ENCODE results near the gene TNFRSF9.

Gene TNFRSF9

DNA sequence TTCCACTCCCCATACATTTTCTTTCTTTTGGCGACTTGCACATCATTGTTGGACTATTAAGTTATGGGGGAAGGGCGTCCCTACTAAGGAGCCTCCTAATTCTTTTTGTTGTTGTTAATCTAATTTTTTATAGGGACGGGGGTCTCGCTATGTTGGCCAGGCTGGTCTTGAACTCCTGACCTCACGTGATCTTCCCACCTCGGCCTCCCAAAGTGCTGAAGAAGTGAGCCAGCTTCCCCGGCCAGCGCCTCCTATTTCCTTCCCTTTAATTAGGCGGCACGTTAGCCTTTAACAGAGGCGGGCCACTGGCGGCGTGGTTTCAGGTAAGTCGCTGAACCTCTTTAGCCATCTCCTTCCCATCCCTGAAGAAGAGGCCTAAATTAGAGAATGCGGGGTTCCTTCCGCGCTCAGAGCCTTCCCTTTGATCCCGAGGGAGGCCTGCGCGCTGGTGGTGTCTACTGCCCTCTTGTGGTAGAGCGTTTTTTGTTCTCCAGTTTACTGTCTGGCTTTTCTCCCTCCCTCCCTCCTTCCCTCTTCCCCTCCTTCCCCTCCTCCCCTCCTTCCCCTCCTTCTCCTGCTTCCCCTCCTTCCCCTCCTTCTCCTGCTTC, 38.1 kb downstream of the TNFRSF9 start:
- Histone ChIP-seq H3K36me3 (ENCODE audit: control insufficient read depth in 2 of 2, insufficient read depth in 2 of 2, low read length in 2 of 2) (no peaks in the 10 kb centered on the region), H3K27me3 (ENCODE audit: control insufficient read depth in 2 of 2, insufficient read depth in 2 of 2, low read length in 2 of 2) (no peaks in the 10 kb centered on the region), H3K9me3 (ENCODE audit: control insufficient read depth in 2 of 2, low read length in 2 of 2) (no peaks in the 10 kb centered on the region), H3K9ac (ENCODE audit: low read depth in 1 of 2, low read length in 2 of 2) (peak overlapping the region in 1 of 2 donors; percentile 48), H3K27ac (ENCODE audit: low read depth in 2 of 2, low read length in 2 of 2) (no peak overlapping the region), H3K4me3 (ENCODE audit: low read length in 2 of 2) (peak overlapping the region; percentile 9 to 43), H3K4me1 (ENCODE audit: control insufficient read depth in 2 of 2, insufficient read depth in 2 of 2, low read length in 2 of 2) (no peaks in the 10 kb centered on the region)

- Histone ChIP-seq H3K36me3 (ENCODE audit: control insufficient read depth in 2 of 2, insufficient read depth in 2 of 2, low read length in 2 of 2) (no peaks in the 10 kb centered on the region), H3K27ac (ENCODE audit: low read depth in 2 of 2, low read length in 2 of 2) (no peak overlapping the region), H3K4me1 (ENCODE audit: control insufficient read depth in 2 of 2, insufficient read depth in 2 of 2, low read length in 2 of 2) (no peaks in the 10 kb centered on the region), H3K9ac (ENCODE audit: low read depth in 1 of 2, low read length in 2 of 2) (no peak overlapping the region), H3K9me3 (ENCODE audit: control insufficient read depth in 2 of 2, low read length in 2 of 2) (no peaks in the 10 kb centered on the region), H3K4me3 (ENCODE audit: low read length in 2 of 2) (no peak overlapping the region), H3K27me3 (ENCODE audit: control insufficient read depth in 2 of 2, insufficient read depth in 2 of 2, low read length in 2 of 2) (no peaks in the 10 kb centered on the region)
Observed at GRCh38 chr1:7899741-7900140, 40.9 kb downstream of the TNFRSF9 start.

- Histone ChIP-seq H3K4me1 (ENCODE audit: control insufficient read depth in 2 of 2, insufficient read depth in 2 of 2, low read length in 2 of 2) (no peaks in the 10 kb centered on the region), H3K9ac (ENCODE audit: low read depth in 1 of 2, low read length in 2 of 2) (no peak overlapping the region), H3K27me3 (ENCODE audit: control insufficient read depth in 2 of 2, insufficient read depth in 2 of 2, low read length in 2 of 2) (no peaks in the 10 kb centered on the region), H3K9me3 (ENCODE audit: control insufficient read depth in 2 of 2, low read length in 2 of 2) (no peaks in the 10 kb centered on the region), H3K4me3 (ENCODE audit: low read length in 2 of 2) (no peak overlapping the region), H3K27ac (ENCODE audit: low read depth in 2 of 2, low read length in 2 of 2) (no peak overlapping the region), H3K36me3 (ENCODE audit: control insufficient read depth in 2 of 2, insufficient read depth in 2 of 2, low read length in 2 of 2) (no peaks in the 10 kb centered on the region)
Observed at GRCh38 chr1:7898962-7899361, 41.7 kb downstream of the TNFRSF9 start.

GRCh38 chr1:7896994-7897393, 43.6 kb downstream of the TNFRSF9 start:
- no peak overlapping the region for H3K9ac ChIP-seq (ENCODE audit: low read depth in 1 of 2, low read length in 2 of 2)
- no peaks in the 10 kb centered on the region for H3K4me1 ChIP-seq (ENCODE audit: control insufficient read depth in 2 of 2, insufficient read depth in 2 of 2, low read length in 2 of 2)
- H3K27ac ChIP-seq (ENCODE audit: low read depth in 2 of 2, low read length in 2 of 2) = no peak overlapping the region
- H3K9me3 ChIP-seq (ENCODE audit: control insufficient read depth in 2 of 2, low read length in 2 of 2) = no peaks in the 10 kb centered on the region
- no peak overlapping the region for H3K4me3 ChIP-seq (ENCODE audit: low read length in 2 of 2)
- no peaks in the 10 kb centered on the region for H3K27me3 ChIP-seq (ENCODE audit: control insufficient read depth in 2 of 2, insufficient read depth in 2 of 2, low read length in 2 of 2)
- H3K36me3 ChIP-seq (ENCODE audit: control insufficient read depth in 2 of 2, insufficient read depth in 2 of 2, low read length in 2 of 2) = no peaks in the 10 kb centered on the region

DNA sequence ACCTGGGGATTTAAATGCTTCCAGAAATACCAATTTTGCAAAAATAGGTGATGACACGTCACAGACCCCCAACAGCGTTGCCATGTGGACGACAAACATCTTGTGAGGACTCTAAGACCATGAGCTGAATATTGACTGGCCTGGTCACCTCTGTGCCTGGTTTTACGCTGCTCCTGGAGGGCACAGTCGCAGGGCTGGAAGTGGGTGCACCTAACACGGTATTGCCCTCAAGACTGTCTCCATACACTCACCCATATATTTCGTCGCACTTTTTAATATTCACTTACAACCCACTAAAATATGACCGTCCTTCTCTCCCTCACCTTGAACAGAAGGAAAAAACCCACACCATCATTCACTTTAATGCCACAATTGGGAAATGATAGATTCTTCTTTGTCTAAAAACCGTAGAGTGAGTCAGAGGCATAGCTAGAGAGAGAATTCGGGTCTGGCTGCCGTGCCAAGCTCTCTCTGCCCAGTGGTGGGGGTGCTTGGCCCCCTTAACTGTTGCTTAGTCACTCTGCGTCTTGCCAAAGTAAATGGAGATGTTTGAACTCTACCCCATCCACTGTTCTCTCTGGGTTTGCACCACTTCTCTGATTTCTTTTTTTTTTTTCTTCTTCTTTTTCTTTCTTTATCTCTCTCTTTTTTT, 47.0 kb downstream of the TNFRSF9 start:
- Histone ChIP-seq H3K4me1 (ENCODE audit: control insufficient read depth in 2 of 2, insufficient read depth in 2 of 2, low read length in 2 of 2) (no peaks in the 10 kb centered on the region), H3K9me3 (ENCODE audit: control insufficient read depth in 2 of 2, low read length in 2 of 2) (no peaks in the 10 kb centered on the region), H3K9ac (ENCODE audit: low read depth in 1 of 2, low read length in 2 of 2) (no peak overlapping the region), H3K27ac (ENCODE audit: low read depth in 2 of 2, low read length in 2 of 2) (no peak overlapping the region), H3K36me3 (ENCODE audit: control insufficient read depth in 2 of 2, insufficient read depth in 2 of 2, low read length in 2 of 2) (no peaks in the 10 kb centered on the region), H3K4me3 (ENCODE audit: low read length in 2 of 2) (no peak overlapping the region), H3K27me3 (ENCODE audit: control insufficient read depth in 2 of 2, insufficient read depth in 2 of 2, low read length in 2 of 2) (no peaks in the 10 kb centered on the region)

DNA sequence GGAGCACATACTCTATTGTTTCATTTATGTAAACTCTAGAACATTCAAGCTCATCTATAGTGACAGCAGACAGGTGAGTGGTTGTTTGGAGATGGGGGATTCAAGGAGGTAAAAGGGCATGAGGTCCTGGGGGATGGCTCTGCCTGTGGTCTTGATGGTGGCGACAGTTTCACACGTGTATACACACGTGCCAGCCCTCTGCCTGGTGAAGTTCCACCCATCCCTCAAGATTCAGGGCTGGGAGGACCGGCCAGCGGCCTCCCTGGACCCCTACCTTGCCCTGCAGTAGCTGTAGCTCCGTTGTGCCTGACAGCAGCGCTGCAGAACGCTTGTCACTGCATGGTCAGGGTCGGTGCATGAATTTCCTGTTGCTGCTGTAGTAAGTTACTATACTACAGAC, 48.8 kb downstream of the TNFRSF9 start:
- Histone ChIP-seq H3K9me3 (ENCODE audit: control insufficient read depth in 2 of 2, low read length in 2 of 2) (no peaks in the 10 kb centered on the region), H3K4me3 (ENCODE audit: low read length in 2 of 2) (no peak overlapping the region), H3K4me1 (ENCODE audit: control insufficient read depth in 2 of 2, insufficient read depth in 2 of 2, low read length in 2 of 2) (no peaks in the 10 kb centered on the region), H3K36me3 (ENCODE audit: control insufficient read depth in 2 of 2, insufficient read depth in 2 of 2, low read length in 2 of 2) (no peaks in the 10 kb centered on the region), H3K27ac (ENCODE audit: low read depth in 2 of 2, low read length in 2 of 2) (no peak overlapping the region), H3K9ac (ENCODE audit: low read depth in 1 of 2, low read length in 2 of 2) (no peak overlapping the region), H3K27me3 (ENCODE audit: control insufficient read depth in 2 of 2, insufficient read depth in 2 of 2, low read length in 2 of 2) (peaks cover 3 to 4% of the 10 kb centered on the region in 2 donors)

- Histone ChIP-seq H3K9ac (ENCODE audit: low read depth in 1 of 2, low read length in 2 of 2) (no peak overlapping the region), H3K36me3 (ENCODE audit: control insufficient read depth in 2 of 2, insufficient read depth in 2 of 2, low read length in 2 of 2) (no peaks in the 10 kb centered on the region), H3K27ac (ENCODE audit: low read depth in 2 of 2, low read length in 2 of 2) (no peak overlapping the region), H3K4me3 (ENCODE audit: low read length in 2 of 2) (no peak overlapping the region), H3K27me3 (ENCODE audit: control insufficient read depth in 2 of 2, insufficient read depth in 2 of 2, low read length in 2 of 2) (peaks cover 3 to 4% of the 10 kb centered on the region in 2 donors), H3K9me3 (ENCODE audit: control insufficient read depth in 2 of 2, low read length in 2 of 2) (no peaks in the 10 kb centered on the region), H3K4me1 (ENCODE audit: control insufficient read depth in 2 of 2, insufficient read depth in 2 of 2, low read length in 2 of 2) (peaks cover 0 to 2% of the 10 kb centered on the region in 2 donors)
Observed at GRCh38 chr1:7890853-7891252, 49.8 kb downstream of the TNFRSF9 start.

- H3K27me3 ChIP-seq (ENCODE audit: control insufficient read depth in 2 of 2, insufficient read depth in 2 of 2, low read length in 2 of 2) = peaks cover 3 to 4% of the 10 kb centered on the region in 2 donors
- peaks cover 0 to 2% of the 10 kb centered on the region in 2 donors for H3K4me1 ChIP-seq (ENCODE audit: control insufficient read depth in 2 of 2, insufficient read depth in 2 of 2, low read length in 2 of 2)
- H3K9ac ChIP-seq (ENCODE audit: low read depth in 1 of 2, low read length in 2 of 2) = no peak overlapping the region
- no peaks in the 10 kb centered on the region for H3K9me3 ChIP-seq (ENCODE audit: control insufficient read depth in 2 of 2, low read length in 2 of 2)
- H3K4me3 ChIP-seq (ENCODE audit: low read length in 2 of 2) = no peak overlapping the region
- H3K27ac ChIP-seq (ENCODE audit: low read depth in 2 of 2, low read length in 2 of 2) = no peak overlapping the region
- no peaks in the 10 kb centered on the region for H3K36me3 ChIP-seq (ENCODE audit: control insufficient read depth in 2 of 2, insufficient read depth in 2 of 2, low read length in 2 of 2)
Observed at GRCh38 chr1:7888248-7889081, 52.2 kb downstream of the TNFRSF9 start.

GRCh38 chr1:7886405-7886745, 54.3 kb downstream of the TNFRSF9 start:
- Histone ChIP-seq H3K4me1 (ENCODE audit: control insufficient read depth in 2 of 2, insufficient read depth in 2 of 2, low read length in 2 of 2) (peaks cover 0 to 2% of the 10 kb centered on the region in 2 donors), H3K27me3 (ENCODE audit: control insufficient read depth in 2 of 2, insufficient read depth in 2 of 2, low read length in 2 of 2) (peaks cover 3 to 4% of the 10 kb centered on the region in 2 donors), H3K27ac (ENCODE audit: low read depth in 2 of 2, low read length in 2 of 2) (no peak overlapping the region), H3K4me3 (ENCODE audit: low read length in 2 of 2) (no peak overlapping the region), H3K36me3 (ENCODE audit: control insufficient read depth in 2 of 2, insufficient read depth in 2 of 2, low read length in 2 of 2) (no peaks in the 10 kb centered on the region), H3K9ac (ENCODE audit: low read depth in 1 of 2, low read length in 2 of 2) (no peak overlapping the region), H3K9me3 (ENCODE audit: control insufficient read depth in 2 of 2, low read length in 2 of 2) (no peaks in the 10 kb centered on the region)

Measured in mucosa of rectum (tissue), 2 donors.